ENCODE measurements around the gene PRM3.

Gene PRM3, protein sequence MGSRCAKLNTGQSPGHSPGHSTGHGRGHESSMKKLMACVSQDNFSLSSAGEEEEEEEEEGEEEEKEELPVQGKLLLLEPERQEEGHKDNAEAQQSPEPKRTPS

GRCh38 chr16:11272921-11273720, at the start of gene PRM3:
Gene PRM3 (minus strand): TSS chr16:11273629. CDS start chr16:11273595, 34 bp downstream.
- no peak for DNase-seq (ENCODE audit: low spot score)

DNA sequence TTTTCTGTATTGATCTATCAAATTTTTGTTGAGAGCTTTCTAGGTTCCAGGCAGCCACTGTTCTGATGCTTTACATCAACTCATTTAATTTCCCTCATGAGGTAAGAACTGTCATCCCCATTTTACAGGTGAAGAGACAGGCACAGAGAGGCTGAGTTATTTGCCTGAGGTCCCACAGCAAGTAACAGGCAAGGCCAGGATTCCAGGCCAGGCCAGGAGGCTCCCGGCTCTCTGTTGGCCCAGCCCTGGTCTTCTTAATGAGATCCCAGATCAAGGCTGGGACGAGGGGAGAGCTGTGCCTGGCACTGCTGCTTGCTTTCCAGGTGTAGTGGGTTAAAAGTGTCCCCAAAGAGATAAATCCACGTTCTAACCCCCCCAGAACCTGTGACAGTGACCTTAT, 49.4 kb upstream of the PRM3 start:
- DNase-seq (ENCODE audit: low spot score): no peak

DNA sequence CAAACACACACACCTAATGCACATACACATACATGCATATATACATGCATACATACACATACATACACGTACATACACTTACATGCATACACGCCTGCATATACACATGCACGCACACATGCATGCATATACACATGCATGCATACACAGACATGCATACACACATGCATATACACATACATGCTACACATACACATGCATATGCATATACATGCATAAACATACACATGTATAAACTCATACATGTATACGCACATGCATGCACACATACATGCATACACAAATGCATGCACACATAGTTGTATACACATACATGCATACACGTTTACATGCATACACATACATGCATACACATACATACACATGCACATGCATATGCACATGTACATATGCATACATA, 48.2 kb upstream of the PRM3 start:
- no peak for DNase-seq (ENCODE audit: low spot score)

DNA sequence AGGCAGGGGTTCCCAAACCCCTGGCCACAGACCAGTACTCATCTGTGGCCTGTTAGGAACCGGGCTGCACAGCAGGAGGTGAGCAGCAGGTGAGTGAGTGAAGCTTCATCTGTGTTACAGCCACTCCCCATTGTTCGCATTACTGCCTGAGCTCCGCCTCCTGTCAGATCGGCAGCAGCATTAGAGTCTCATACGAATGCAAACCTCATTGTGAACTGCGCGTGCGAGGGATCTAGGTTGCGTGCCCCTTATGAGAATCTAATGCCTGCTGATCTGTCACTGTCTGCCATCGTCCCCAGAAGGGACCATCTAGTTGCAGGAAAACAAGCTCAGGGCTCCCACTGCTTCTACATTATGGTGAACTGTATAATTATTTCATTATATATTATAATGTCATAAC, 46.7 kb upstream of the PRM3 start:
- no peak for DNase-seq (ENCODE audit: low spot score)

GRCh38 chr16:11319529-11320146, 46.2 kb upstream of the PRM3 start:
- no peak for DNase-seq (ENCODE audit: low spot score)

GRCh38 chr16:11318817-11319216, 45.4 kb upstream of the PRM3 start:
- no peak for DNase-seq (ENCODE audit: low spot score)

DNA sequence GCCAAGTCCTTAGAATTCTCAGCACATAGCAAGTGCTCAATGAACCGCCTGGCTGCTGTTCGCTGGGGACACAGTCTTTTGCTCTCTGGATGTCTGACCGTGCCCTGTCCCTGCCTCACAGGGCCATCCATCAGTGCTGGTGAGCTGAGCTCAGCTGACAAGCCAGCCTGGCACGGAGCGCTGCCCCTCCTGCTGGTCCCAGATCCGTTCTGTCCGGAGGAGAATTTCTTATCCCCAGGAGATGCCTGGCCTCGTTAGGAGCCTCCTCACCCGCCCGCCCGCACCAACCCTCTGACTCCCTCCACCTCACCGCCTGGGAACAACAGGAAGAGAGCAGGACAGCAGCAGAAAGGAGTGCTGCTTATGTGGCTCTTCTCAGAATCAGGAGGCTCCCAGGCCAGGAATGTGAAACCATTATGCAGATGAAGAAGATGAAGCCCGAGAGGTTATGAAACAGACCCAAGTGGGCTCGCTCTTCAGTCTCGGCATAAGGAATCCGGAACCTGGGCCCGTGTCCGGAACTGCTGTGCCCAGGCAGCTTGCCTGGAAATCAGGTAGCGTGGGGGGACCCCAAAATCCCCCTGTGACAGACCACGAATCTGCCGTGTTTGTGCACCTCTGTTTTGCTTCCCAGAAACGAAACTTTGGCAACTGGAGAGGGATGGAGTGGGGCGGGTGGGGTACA, 43.0 kb upstream of the PRM3 start:
- DNase-seq (ENCODE audit: low spot score): no peak

- DNase-seq (ENCODE audit: low spot score): no peak
Observed at GRCh38 chr16:11315510-11315909, 42.1 kb upstream of the PRM3 start.

GRCh38 chr16:11314309-11314894, 41.0 kb upstream of the PRM3 start:
- no peak for DNase-seq (ENCODE audit: low spot score)

DNA sequence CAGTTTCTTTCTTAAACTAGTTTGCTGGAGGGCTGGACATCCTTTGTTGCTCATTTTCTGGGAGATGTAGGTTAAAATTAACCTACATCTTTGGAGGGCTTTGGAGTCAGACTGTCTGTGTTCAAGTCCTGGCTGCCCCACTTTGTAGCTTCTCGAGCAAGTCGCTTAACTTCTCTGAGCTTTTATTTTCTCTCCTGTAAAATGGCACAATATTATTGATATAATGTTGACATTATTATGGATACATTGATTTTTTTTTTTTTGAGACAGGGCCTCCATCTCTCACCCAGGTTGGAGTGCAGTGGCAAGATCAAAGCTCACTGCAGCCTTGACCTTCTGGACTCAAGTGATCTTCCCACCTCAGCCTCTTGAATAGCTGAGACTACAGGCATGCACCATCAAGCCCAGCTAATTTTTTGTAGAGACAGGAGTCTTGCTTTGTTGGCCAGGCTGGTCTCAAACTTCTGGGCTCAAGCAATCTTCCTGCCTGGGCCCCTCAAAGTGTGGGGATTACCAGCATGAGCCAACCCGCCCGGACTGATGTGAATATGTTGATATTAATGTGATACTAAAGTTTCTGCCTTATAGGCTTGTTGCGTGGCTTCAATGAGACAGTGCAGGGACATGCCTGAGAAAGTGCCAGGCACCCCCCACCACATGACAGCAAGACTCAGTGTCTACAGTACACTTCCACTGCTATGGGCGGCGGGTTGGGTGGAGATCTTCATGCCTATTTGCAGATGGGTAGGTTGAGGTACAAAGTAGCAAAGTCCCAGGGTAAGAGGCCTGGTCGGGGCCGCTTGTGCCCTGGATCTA, 40.3 kb upstream of the PRM3 start:
- no peak for DNase-seq (ENCODE audit: low spot score)

GRCh38 chr16:11312718-11313492, 39.5 kb upstream of the PRM3 start:
- DNase-seq (ENCODE audit: low spot score): peak; percentile 40

- DNase-seq (ENCODE audit: low spot score): no peak
Observed at GRCh38 chr16:11310997-11311561, 37.6 kb upstream of the PRM3 start.

DNA sequence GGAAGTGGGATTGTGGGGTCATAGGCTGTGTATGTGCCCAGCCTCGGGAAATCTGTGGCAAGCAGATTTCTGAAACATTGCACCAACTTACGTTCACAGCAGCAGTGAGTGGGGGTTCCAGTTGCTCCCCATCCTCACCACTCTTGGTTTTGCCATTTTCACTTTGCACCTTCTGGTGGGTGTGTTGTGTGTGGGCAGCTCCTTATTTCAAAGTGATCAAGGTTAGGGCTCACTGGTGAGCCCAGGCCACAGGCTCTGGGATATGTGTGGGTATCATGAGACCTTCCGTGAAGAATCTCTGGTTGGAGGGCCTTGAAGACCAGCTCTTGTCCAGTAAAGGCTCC, 37.2 kb upstream of the PRM3 start:
- no peak for DNase-seq (ENCODE audit: low spot score)

GRCh38 chr16:11309895-11310633, 36.6 kb upstream of the PRM3 start:
- no peak for DNase-seq (ENCODE audit: low spot score)

GRCh38 chr16:11308493-11309283, 35.3 kb upstream of the PRM3 start:
- DNase-seq (ENCODE audit: low spot score): no peak

DNA sequence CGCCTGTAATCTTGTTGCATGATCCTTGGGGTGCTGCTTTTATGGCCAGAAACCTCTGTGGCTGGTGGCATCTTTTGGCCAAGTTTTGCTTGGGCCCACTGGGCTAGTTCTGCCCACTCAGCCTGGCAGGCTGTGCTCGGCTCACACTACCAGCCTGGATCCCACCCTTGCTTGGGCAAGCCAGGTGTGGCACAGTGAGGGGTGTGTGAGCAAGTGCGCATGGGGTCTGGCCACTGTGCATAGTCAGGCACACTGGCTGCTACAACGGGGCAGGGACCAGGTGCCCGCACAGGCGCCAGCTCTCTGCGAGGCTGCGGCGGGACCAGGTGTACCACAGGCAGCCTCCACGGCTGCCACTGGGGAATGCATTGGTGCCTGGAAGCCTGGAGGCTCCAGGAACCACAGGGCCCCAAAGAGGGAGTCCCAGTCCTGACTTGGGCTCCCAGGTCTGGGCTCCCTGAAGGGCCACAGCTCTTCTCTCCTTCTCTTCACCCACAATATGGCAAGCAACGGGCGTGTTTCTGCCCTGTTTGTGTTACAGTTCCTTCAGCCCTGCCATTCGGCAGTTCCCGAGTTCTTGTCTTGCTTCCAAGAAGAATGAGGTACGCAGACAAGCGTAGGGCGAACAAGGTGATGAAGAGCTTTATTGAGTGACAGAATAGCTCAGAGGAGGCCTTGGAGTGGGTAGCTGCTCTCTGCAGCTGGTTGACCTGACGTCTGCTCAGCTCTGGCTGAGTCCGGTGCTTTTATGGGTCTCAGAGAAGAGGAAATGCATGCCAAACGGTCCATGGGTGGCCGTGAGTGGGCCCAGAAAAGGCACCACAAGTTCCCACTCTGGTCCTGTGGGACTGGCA, 34.4 kb upstream of the PRM3 start:
- DNase-seq (ENCODE audit: low spot score): no peak

- no peak for DNase-seq (ENCODE audit: low spot score)
Observed at GRCh38 chr16:11306997-11307638, 33.7 kb upstream of the PRM3 start.

- no peak for DNase-seq (ENCODE audit: low spot score)
Observed at GRCh38 chr16:11306381-11306780, 33.0 kb upstream of the PRM3 start.

All from AG08395 (cell line).